ENCODE results near the gene TUSC2. TPM values are rescaled to one million over a fixed set of nuclear protein-coding genes. Genes with fewer than 3 reads are reported as not detected.

TUSC2 gene
- total and polyA plus RNA-seq, 2 of the 13 experiments (the other 11 are each of a cell fraction or from before 2014, with no cell fraction given), result 36.7 to 39.1 TPM

DNA sequence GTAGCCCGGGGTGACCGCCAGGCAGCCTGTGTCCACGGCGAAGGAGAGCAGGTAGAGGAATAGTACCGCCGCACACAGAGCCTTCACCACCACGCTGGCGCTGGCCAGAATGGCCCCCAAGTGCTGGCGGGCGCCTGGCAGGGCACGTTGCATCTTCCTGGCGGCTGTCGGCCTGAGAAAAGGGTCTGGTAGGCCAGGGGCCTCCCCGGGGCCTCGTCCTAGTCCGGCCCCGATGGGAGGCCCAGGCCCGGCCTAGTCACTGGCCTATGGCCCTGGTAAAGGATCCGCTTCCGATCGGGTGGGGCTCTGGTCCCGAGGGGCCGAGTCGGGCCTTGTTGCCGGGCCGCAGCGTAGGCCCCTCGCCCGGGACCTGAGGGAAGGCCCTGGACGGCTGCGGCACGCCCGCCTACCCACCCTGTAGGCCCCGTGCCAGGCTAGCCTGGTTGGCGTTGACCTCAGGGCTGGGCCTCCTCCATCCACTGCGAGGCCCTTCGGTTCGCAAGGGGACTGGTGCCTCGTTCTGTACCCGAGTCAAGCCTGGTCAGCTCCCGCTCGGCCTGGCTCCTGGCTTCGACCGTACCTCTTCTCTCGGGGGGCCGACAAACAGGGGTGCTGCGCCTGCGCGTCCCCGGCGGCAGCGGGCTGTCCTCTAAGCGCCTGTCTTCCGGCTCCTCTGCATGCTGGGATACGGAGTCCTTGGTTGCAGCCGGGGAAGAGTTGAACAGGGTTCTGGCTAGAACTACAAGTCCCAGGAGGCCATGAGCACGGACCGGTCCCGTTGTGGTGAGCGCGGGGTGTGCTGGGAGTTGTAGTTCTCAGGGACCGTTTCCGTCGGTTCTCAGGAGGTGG is 31.1 kb upstream of the TUSC2 start, which contains the start of gene TMEM115 (continued):
- no peak for TF ChIP-seq SIX1 (CRISPR knock-in tag; IDR thresholded peaks at IDR 0.05; ENCODE audit: borderline replicate concordance)
- TF ChIP-seq, protein P1, sequence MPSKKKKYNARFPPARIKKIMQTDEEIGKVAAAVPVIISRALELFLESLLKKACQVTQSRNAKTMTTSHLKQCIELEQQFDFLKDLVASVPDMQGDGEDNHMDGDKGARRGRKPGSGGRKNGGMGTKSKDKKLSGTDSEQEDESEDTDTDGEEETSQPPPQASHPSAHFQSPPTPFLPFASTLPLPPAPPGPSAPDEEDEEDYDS (CRISPR knock-in tag; IDR thresholded peaks at IDR 0.05), result peak; percentile 83
- peak; percentile 46; the same call in 1 of the 2 replicates for TF ChIP-seq RARA (CRISPR knock-in tag; IDR thresholded peaks at IDR 0.05)
- TF ChIP-seq MAZ (IDR thresholded peaks at IDR 0.05; ENCODE audit: borderline replicate concordance, low read depth, low read length), result no peak
- TF ChIP-seq MAZ (CRISPR knock-in tag; IDR thresholded peaks at IDR 0.05; ENCODE audit: low read depth), result peak; percentile 88
- TF ChIP-seq CBX1 (IDR thresholded peaks at IDR 0.05; ENCODE audit: low read depth), result peak; percentile 26
- TF ChIP-seq DPF2 (CRISPR knock-in tag; IDR thresholded peaks at IDR 0.05; ENCODE audit: borderline replicate concordance, low read depth), result no peak
- TF ChIP-seq ZNF816 (CRISPR knock-in tag; IDR thresholded peaks at IDR 0.05; ENCODE audit: borderline replicate concordance), result no peak
- TF ChIP-seq BCL6 (CRISPR knock-in tag; IDR thresholded peaks at IDR 0.05), result peak; percentile 25; the same call in 1 of the 2 replicates
- TF ChIP-seq FOXK1 (CRISPR knock-in tag; IDR thresholded peaks at IDR 0.05; ENCODE audit: borderline replicate concordance, low read depth), result peak; percentile 91; the same call in 1 of the 2 replicates
- TF ChIP-seq ZMYM4 (CRISPR knock-in tag; IDR thresholded peaks at IDR 0.05), result no peak
- no peak for TF ChIP-seq ZNF790 (CRISPR knock-in tag; IDR thresholded peaks at IDR 0.05; ENCODE audit: borderline replicate concordance)
- peak; percentile 71; the same call in 1 of the 2 replicates for TF ChIP-seq NFKB2 (CRISPR knock-in tag; IDR thresholded peaks at IDR 0.05; ENCODE audit: borderline replicate concordance)
- TF ChIP-seq ZNF367 (CRISPR knock-in tag; IDR thresholded peaks at IDR 0.05; ENCODE audit: borderline replicate concordance), result no peak
- TF ChIP-seq, protein P2, sequence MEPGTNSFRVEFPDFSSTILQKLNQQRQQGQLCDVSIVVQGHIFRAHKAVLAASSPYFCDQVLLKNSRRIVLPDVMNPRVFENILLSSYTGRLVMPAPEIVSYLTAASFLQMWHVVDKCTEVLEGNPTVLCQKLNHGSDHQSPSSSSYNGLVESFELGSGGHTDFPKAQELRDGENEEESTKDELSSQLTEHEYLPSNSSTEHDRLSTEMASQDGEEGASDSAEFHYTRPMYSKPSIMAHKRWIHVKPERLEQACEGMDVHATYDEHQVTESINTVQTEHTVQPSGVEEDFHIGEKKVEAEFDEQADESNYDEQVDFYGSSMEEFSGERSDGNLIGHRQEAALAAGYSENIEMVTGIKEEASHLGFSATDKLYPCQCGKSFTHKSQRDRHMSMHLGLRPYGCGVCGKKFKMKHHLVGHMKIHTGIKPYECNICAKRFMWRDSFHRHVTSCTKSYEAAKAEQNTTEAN (CRISPR knock-in tag; conservative IDR thresholded peaks at IDR 0.05), result no peak; the same call in 1 of the 2 replicates
- TF ChIP-seq ZNF558 (CRISPR knock-in tag; IDR thresholded peaks at IDR 0.05; ENCODE audit: borderline replicate concordance), result peak; percentile 42; the same call in 1 of the 2 replicates
- 0 out of 2 replicates have a peak, but pooled peaks have one; percentile 15 for TF ChIP-seq GATAD2A (CRISPR knock-in tag; IDR thresholded peaks at IDR 0.05)
- TF ChIP-seq ZNF572 (CRISPR knock-in tag; IDR thresholded peaks at IDR 0.05), result no peak
- no peak for TF ChIP-seq NR2F6 (IDR thresholded peaks at IDR 0.05)
- no peak for TF ChIP-seq NR2F6 (CRISPR knock-in tag; IDR thresholded peaks at IDR 0.05)
- TF ChIP-seq, protein P3, sequence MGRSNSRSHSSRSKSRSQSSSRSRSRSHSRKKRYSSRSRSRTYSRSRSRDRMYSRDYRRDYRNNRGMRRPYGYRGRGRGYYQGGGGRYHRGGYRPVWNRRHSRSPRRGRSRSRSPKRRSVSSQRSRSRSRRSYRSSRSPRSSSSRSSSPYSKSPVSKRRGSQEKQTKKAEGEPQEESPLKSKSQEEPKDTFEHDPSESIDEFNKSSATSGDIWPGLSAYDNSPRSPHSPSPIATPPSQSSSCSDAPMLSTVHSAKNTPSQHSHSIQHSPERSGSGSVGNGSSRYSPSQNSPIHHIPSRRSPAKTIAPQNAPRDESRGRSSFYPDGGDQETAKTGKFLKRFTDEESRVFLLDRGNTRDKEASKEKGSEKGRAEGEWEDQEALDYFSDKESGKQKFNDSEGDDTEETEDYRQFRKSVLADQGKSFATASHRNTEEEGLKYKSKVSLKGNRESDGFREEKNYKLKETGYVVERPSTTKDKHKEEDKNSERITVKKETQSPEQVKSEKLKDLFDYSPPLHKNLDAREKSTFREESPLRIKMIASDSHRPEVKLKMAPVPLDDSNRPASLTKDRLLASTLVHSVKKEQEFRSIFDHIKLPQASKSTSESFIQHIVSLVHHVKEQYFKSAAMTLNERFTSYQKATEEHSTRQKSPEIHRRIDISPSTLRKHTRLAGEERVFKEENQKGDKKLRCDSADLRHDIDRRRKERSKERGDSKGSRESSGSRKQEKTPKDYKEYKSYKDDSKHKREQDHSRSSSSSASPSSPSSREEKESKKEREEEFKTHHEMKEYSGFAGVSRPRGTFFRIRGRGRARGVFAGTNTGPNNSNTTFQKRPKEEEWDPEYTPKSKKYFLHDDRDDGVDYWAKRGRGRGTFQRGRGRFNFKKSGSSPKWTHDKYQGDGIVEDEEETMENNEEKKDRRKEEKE (IDR thresholded peaks at IDR 0.05), result no peak
- no peak for TF ChIP-seq ZNF207 (IDR thresholded peaks at IDR 0.05; ENCODE audit: borderline replicate concordance)
- TF ChIP-seq CBFB (CRISPR knock-in tag; IDR thresholded peaks at IDR 0.05), result peak; percentile 95
- no peak for TF ChIP-seq SKI (IDR thresholded peaks at IDR 0.05; ENCODE audit: partially characterized antibody)
- TF ChIP-seq GPN1 (CRISPR knock-in tag; IDR thresholded peaks at IDR 0.05; ENCODE audit: borderline replicate concordance), result no peak
- no peak for TF ChIP-seq PAWR (CRISPR knock-in tag; IDR thresholded peaks at IDR 0.05; ENCODE audit: borderline replicate concordance)
- TF ChIP-seq NFATC3 (CRISPR knock-in tag; IDR thresholded peaks at IDR 0.05), result no peak

All from HepG2 (cell line).